IMR-90 (cell line): ENCODE measurements around the gene TEPSIN.

ENCODE experiments used
- BHLHE40 ChIP-seq: fragments of 150-350 bp; IDR thresholded peaks from 2 replicates; pipeline ENCODE4 v1.6.1; 2016; ENCODE audit warnings: mild to moderate bottlenecking, low read depth, low read length
- CEBPB ChIP-seq: IDR thresholded peaks from 2 replicates; pipeline ENCODE4 v1.6.1; 2012; ENCODE audit warnings: low read depth, low read length, improper control_type of control experiment
- CHD1 ChIP-seq: IDR thresholded peaks from 2 replicates; pipeline ENCODE4 v1.6.1; 2012; ENCODE audit warnings: low read depth, low read length, improper control_type of control experiment
- CTCF ChIP-seq: conservative IDR thresholded peaks from 2 replicates; pipeline ENCODE4 v1.5.1; 2012; ENCODE audit warnings: mild to moderate bottlenecking, low read depth, low read length, improper control_type of control experiment
- ELK1 ChIP-seq: fragments of 150-350 bp; IDR thresholded peaks from 2 replicates; pipeline ENCODE4 v1.6.1; 2016; ENCODE audit warnings: low read depth, mild to moderate bottlenecking, low read length, moderate library complexity, borderline replicate concordance
- MAFK ChIP-seq: IDR thresholded peaks from 2 replicates; pipeline ENCODE4 v1.6.1; 2012; ENCODE audit warnings: low read depth, low read length, improper control_type of control experiment
- MAZ ChIP-seq: IDR thresholded peaks from 2 replicates; pipeline ENCODE4 v1.6.1; 2012; ENCODE audit warnings: low read depth, mild to moderate bottlenecking, low read length, improper control_type of control experiment, moderate library complexity, borderline replicate concordance
- MXI1 ChIP-seq: IDR thresholded peaks from 2 replicates; pipeline ENCODE4 v1.6.1; 2012; ENCODE audit warnings: low read depth, mild to moderate bottlenecking, low read length, moderate library complexity, borderline replicate concordance
- NFE2L2 ChIP-seq: fragments of 150-350 bp; IDR thresholded peaks from 2 replicates; pipeline ENCODE4 v1.6.1; 2016; ENCODE audit warnings: low read depth, mild to moderate bottlenecking, low read length
- POLR2A ChIP-seq: IDR thresholded peaks from 2 replicates; pipeline ENCODE4 v1.6.1; 2012; ENCODE audit warnings: mild to moderate bottlenecking, low read depth, low read length
- RAD21 ChIP-seq: IDR thresholded peaks from 2 replicates; pipeline ENCODE4 v1.6.1; 2012; ENCODE audit warnings: low read length, improper control_type of control experiment
- RCOR1 ChIP-seq: IDR thresholded peaks from 2 replicates; pipeline ENCODE4 v1.6.1; 2012; ENCODE audit warnings: mild to moderate bottlenecking, low read length, improper control_type of control experiment; ENCODE audit not compliant: insufficient replicate concordance
- RFX5 ChIP-seq: IDR thresholded peaks from 2 replicates; pipeline ENCODE4 v1.8.0; 2012; ENCODE audit warnings: low read depth, mild to moderate bottlenecking, low read length, moderate library complexity
- SMC3 ChIP-seq: fragments of 150-350 bp; IDR thresholded peaks from 2 replicates; pipeline ENCODE4 v1.6.1; 2016; ENCODE audit warnings: low read depth, mild to moderate bottlenecking, antibody characterized with exemption, low read length, moderate library complexity

DNA sequence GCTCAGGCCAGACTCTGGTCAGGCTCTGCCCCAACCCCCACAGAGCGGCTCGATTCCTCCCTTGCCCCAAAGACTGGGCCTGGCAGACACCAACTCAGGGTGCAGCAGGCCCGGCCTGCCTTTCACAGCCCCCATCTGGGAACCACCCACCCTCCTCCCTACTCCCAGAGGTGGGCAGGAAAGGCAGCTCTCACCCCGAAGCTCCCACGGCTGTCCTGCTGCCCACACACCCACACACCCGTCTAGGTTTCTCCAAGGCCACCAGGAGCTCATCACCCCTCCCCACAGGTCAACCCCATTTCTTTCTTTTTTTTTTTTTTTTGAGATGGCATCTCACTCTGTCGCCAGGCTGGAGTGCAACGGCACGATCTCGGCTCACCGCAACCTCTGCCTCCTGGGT is 19.9 kb downstream of the TEPSIN start:
- TF ChIP-seq CTCF: no peak
- TF ChIP-seq CEBPB: no peak
- TF ChIP-seq MXI1: no peak
- TF ChIP-seq POLR2A: no peak
- TF ChIP-seq ELK1: no peak
- no peak for TF ChIP-seq CHD1
- TF ChIP-seq BHLHE40: no peak
- no peak for TF ChIP-seq RAD21
- no peak for TF ChIP-seq RFX5
- no peak for TF ChIP-seq SMC3
- no peak for TF ChIP-seq MAZ
- no peak for TF ChIP-seq MAFK
- TF ChIP-seq RCOR1: no peak
- TF ChIP-seq NFE2L2: no peak
